Measurements from ENCODE around the gene TMEM63B.

TMEM63B gene

GRCh38 chr6:44147256-44147655 is 19.9 kb downstream of the TMEM63B start:
- Histone ChIP-seq H3K36me3 (ENCODE audit: control insufficient read depth, insufficient read depth, low read length) (peaks cover 20% of the 10 kb centered on the region), H3K4me3 (replicated peaks; ENCODE audit: low read depth, low read length) (no peak overlapping the region), H3K27me3 (replicated peaks; ENCODE audit: control insufficient read depth, insufficient read depth, low read length) (no peaks in the 10 kb centered on the region)
- no peak for DNase-seq (ENCODE audit: extremely low read depth, insufficient read length)
- TF ChIP-seq CTCF (IDR thresholded peaks at IDR 0.05; ENCODE audit: insufficient read depth, low read length, poor library complexity, severe bottlenecking): no peak

DNA sequence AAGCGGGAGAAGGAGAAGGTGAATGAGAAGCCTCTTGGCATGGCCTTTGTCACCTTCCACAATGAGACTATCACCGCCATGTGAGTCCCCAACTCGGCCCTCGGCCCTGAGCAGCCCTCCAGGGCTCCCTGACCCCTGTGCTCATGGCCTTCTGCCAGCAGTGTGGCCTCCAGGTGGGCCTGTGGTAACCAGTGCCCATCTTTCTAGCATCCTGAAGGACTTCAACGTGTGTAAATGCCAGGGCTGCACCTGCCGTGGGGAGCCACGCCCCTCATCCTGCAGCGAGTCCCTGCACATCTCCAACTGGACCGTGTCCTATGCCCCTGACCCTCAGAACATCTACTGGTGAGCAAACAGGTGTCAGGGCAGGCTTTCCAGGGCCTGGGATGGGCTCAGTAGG is 21.0 kb downstream of the TMEM63B start:
- H3K27me3 ChIP-seq (replicated peaks; ENCODE audit: control insufficient read depth, insufficient read depth, low read length): no peaks in the 10 kb centered on the region
- peaks cover 20% of the 10 kb centered on the region for H3K36me3 ChIP-seq (ENCODE audit: control insufficient read depth, insufficient read depth, low read length)
- TF ChIP-seq CTCF (IDR thresholded peaks at IDR 0.05; ENCODE audit: insufficient read depth, low read length, poor library complexity, severe bottlenecking): no peak
- no peak for DNase-seq (ENCODE audit: extremely low read depth, insufficient read length)
- no peak overlapping the region for H3K4me3 ChIP-seq (replicated peaks; ENCODE audit: low read depth, low read length)

DNA sequence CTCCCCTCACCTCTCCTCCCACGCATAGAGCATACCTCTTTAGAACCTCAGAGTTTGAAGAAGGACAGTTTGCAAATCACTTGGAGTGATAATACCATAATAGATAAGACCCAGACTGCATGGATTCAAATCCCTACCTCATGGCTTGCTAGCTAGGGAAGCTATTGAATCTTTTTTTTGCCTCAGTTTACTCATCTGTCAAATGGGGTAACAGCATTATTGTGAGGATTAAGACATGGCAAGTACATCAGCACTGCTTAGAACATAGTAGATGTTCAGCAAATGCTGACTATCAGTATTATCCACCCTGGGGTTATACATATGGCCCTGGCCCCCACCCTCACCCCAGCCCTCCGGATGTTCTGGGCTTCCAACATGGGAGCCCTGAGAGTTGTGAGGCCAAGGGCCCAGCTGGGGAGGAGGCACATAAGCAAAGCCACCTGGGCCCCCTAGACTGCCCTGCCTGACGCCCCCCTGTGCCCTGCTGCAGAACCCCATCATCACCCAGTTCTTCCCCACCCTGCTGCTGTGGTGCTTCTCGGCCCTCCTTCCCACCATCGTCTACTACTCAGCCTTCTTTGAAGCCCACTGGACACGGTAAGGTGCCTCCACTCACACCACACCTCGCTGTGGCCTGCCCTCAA is 22.1 kb downstream of the TMEM63B start:
- no peak for DNase-seq (ENCODE audit: extremely low read depth, insufficient read length)
- Histone ChIP-seq H3K36me3 (ENCODE audit: control insufficient read depth, insufficient read depth, low read length) (peaks cover 21% of the 10 kb centered on the region), H3K4me3 (replicated peaks; ENCODE audit: low read depth, low read length) (no peak overlapping the region), H3K27me3 (replicated peaks; ENCODE audit: control insufficient read depth, insufficient read depth, low read length) (no peaks in the 10 kb centered on the region)
- TF ChIP-seq CTCF (IDR thresholded peaks at IDR 0.05; ENCODE audit: insufficient read depth, low read length, poor library complexity, severe bottlenecking): no peak

GRCh38 chr6:44150317-44150917 is 23.1 kb downstream of the TMEM63B start:
- H3K4me3 ChIP-seq (replicated peaks; ENCODE audit: low read depth, low read length): no peak overlapping the region

GRCh38 chr6:44151348-44152108 is 24.2 kb downstream of the TMEM63B start:
- H3K27me3 ChIP-seq (replicated peaks; ENCODE audit: control insufficient read depth, insufficient read depth, low read length): no peaks in the 10 kb centered on the region
- no peak overlapping the region for H3K4me3 ChIP-seq (replicated peaks; ENCODE audit: low read depth, low read length)
- peaks cover 21% of the 10 kb centered on the region for H3K36me3 ChIP-seq (ENCODE audit: control insufficient read depth, insufficient read depth, low read length)
- peak; percentile 79 for DNase-seq (ENCODE audit: extremely low read depth, insufficient read length)
- TF ChIP-seq CTCF (IDR thresholded peaks at IDR 0.05; ENCODE audit: insufficient read depth, low read length, poor library complexity, severe bottlenecking): peak; percentile 98

More at GRCh38 chr6:44150317-44150917, 23.1 kb downstream of the TMEM63B start:
- no peak for DNase-seq (ENCODE audit: extremely low read depth, insufficient read length)
- Histone ChIP-seq H3K27me3 (replicated peaks; ENCODE audit: control insufficient read depth, insufficient read depth, low read length) (no peaks in the 10 kb centered on the region), H3K36me3 (ENCODE audit: control insufficient read depth, insufficient read depth, low read length) (peaks cover 21% of the 10 kb centered on the region)
- no peak for TF ChIP-seq CTCF (IDR thresholded peaks at IDR 0.05; ENCODE audit: insufficient read depth, low read length, poor library complexity, severe bottlenecking)

Measured in GM06990 (cell line).